Measurements from ENCODE around the gene ATP8B3. TPM values are rescaled to one million over a fixed set of nuclear protein-coding genes. Genes with fewer than 3 reads are reported as not detected.

ATP8B3 gene
- total and polyA plus RNA-seq, 9 of the 15 experiments (the other 6 are each of a cell fraction or from before 2014, with no cell fraction given) = 1.2 to 12.3 (median 3.8) TPM

DNA sequence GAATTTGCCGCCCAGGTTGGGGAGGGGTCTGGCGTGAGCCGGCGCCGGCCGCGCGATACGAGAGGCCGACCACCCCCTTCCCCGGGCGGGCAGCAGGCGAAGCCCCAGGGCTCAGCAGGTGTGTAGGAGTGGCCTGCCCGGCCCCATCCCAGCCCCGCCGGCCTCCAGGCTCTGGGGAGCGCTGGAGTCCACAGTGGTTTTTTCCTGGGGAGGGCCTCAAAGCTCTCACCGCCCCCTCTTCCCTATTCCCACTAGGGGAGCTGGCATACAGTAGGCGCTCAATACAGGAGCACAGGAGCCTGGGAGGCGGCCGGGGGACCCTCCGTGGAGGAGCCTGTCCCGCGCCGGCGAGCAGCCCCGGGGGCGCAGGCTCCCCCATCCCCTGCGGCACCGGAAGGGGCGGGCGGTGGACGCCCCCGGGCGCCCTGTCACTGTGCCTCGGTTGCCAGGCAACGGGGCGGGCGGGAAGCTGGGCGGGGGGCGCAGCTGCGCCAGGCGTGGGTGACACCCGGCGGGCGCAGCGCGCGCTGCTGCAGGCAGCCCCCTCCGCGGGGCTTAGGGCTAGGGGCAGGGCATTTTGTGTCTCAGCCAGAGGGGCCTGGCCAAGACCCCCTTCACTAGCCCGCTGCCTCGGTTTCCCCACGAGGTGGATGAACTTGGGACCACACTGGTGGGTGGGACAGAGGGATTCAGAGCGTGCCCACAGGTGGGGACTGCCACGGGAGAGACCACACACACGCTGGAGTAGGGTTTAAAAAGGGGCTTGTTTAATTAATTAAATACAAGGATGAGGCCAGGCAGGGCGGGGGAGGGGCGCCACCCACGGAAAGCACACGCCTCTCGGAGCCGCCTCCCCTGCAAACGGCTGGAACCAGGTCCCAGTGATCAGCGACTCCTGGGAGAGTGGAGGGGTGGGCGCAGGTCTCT lies 39.8 kb upstream of the ATP8B3 start (continued):
- TF ChIP-seq GTF2A2 (tag; IDR thresholded peaks at IDR 0.05) = no peak
- 0 out of 2 replicates have a peak, but pooled peaks have one; percentile 34 for TF ChIP-seq RBFOX2 (IDR thresholded peaks at IDR 0.05; ENCODE audit: low read depth, low read length)
- TF ChIP-seq NUFIP1 (IDR thresholded peaks at IDR 0.05; ENCODE audit: partially characterized antibody) = no peak
- TF ChIP-seq ZNF311 (CRISPR knock-in tag; IDR thresholded peaks at IDR 0.05) = no peak
- TF ChIP-seq, protein P1, sequence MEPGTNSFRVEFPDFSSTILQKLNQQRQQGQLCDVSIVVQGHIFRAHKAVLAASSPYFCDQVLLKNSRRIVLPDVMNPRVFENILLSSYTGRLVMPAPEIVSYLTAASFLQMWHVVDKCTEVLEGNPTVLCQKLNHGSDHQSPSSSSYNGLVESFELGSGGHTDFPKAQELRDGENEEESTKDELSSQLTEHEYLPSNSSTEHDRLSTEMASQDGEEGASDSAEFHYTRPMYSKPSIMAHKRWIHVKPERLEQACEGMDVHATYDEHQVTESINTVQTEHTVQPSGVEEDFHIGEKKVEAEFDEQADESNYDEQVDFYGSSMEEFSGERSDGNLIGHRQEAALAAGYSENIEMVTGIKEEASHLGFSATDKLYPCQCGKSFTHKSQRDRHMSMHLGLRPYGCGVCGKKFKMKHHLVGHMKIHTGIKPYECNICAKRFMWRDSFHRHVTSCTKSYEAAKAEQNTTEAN (CRISPR knock-in tag; IDR thresholded peaks at IDR 0.05) = no peak
- TF ChIP-seq, protein P2, sequence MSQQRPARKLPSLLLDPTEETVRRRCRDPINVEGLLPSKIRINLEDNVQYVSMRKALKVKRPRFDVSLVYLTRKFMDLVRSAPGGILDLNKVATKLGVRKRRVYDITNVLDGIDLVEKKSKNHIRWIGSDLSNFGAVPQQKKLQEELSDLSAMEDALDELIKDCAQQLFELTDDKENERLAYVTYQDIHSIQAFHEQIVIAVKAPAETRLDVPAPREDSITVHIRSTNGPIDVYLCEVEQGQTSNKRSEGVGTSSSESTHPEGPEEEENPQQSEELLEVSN (IDR thresholded peaks at IDR 0.05; ENCODE audit: borderline replicate concordance in 1 of 2, extremely low read depth in 1 of 2, insufficient read depth in 1 of 2, insufficient read length in 1 of 2, low read depth in 1 of 2, low read length in 1 of 2, poor library complexity in 1 of 2, severe bottlenecking in 1 of 2) = no peak
- TF ChIP-seq, protein P3, sequence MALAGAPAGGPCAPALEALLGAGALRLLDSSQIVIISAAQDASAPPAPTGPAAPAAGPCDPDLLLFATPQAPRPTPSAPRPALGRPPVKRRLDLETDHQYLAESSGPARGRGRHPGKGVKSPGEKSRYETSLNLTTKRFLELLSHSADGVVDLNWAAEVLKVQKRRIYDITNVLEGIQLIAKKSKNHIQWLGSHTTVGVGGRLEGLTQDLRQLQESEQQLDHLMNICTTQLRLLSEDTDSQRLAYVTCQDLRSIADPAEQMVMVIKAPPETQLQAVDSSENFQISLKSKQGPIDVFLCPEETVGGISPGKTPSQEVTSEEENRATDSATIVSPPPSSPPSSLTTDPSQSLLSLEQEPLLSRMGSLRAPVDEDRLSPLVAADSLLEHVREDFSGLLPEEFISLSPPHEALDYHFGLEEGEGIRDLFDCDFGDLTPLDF (CRISPR knock-in tag; IDR thresholded peaks at IDR 0.05) = no peak
- TF ChIP-seq ZNF57 (CRISPR knock-in tag; IDR thresholded peaks at IDR 0.05) = no peak
- no peak for TF ChIP-seq HMG20A (CRISPR knock-in tag; conservative IDR thresholded peaks at IDR 0.05)
- no peak for TF ChIP-seq STAT5A (IDR thresholded peaks at IDR 0.05; ENCODE audit: borderline replicate concordance, low read length)
- TF ChIP-seq CTBP1 (IDR thresholded peaks at IDR 0.05; ENCODE audit: borderline replicate concordance) = no peak
- no peak for TF ChIP-seq ZNF175 (CRISPR knock-in tag; IDR thresholded peaks at IDR 0.05; ENCODE audit: low read depth)
- TF ChIP-seq MCM3 (IDR thresholded peaks at IDR 0.05) = no peak
